LNCaP clone FGC (cell line): Measurements from ENCODE around the gene ACTBL2.

Experiments used
- DNase-seq: peaks from one replicate; pipeline ENCODE4 v3.0.0-alpha.2; 2011; ENCODE audit warnings: low read depth
- H3K4me3 ChIP-seq: 2 replicates; pipeline ENCODE4 v1.5.1; 2011; ENCODE audit warnings: mild to moderate bottlenecking, low read depth, low read length, control low read depth
- CTCF ChIP-seq: IDR thresholded peaks from 2 replicates; pipeline ENCODE4 v1.5.1; 2012; ENCODE audit warnings: mild to moderate bottlenecking; ENCODE audit not compliant: control insufficient read depth, insufficient read depth; ENCODE audit errors: extremely low read depth

The ACTBL2 gene

GRCh38 chr5:57493034-57493433, 10.4 kb upstream of the ACTBL2 start:
- no peak for TF ChIP-seq CTCF
- DNase-seq = no peak
- H3K4me3 ChIP-seq = no peak overlapping the region

- DNase-seq = no peak
- no peak overlapping the region for H3K4me3 ChIP-seq
- no peak for TF ChIP-seq CTCF
Observed at GRCh38 chr5:57492632-57493031, 10.0 kb upstream of the ACTBL2 start.

- DNase-seq = no peak
- no peak for TF ChIP-seq CTCF
- no peak overlapping the region for H3K4me3 ChIP-seq
Observed at GRCh38 chr5:57491369-57491965, 8.9 kb upstream of the ACTBL2 start.

- no peak for TF ChIP-seq CTCF
- no peak overlapping the region for H3K4me3 ChIP-seq
- DNase-seq = no peak
Observed at GRCh38 chr5:57488215-57488955, 5.8 kb upstream of the ACTBL2 start.

GRCh38 chr5:57486027-57486602, 3.5 kb upstream of the ACTBL2 start:
- TF ChIP-seq CTCF = no peak
- no peak overlapping the region for H3K4me3 ChIP-seq
- no peak for DNase-seq

- no peak for TF ChIP-seq CTCF
- no peak for DNase-seq
- H3K4me3 ChIP-seq = no peak overlapping the region
Observed at GRCh38 chr5:57478826-57479225, 3.8 kb downstream of the ACTBL2 start.
